Thyroid gland (tissue), 4 donors: ENCODE measurements around the gene ADPRS.

Experiments
- CTCF ChIP-seq, 6 experiments: fragments of 200-600 bp in 3 of 6; fragments of 450-650 bp in 3 of 6; sonication (generic) in 3 of 6; IDR thresholded peaks; one replicate each; pipeline ENCODE4 v1.5.1; 2016 to 2019; ENCODE audit warnings: antibody characterized with exemption in 6 of 6, mild to moderate bottlenecking in 2 of 6, inconsistent platforms in 1 of 6, moderate library complexity in 1 of 6
- POLR2A ChIP-seq, 2 donors: fragments of 450-650 bp; IDR thresholded peaks; one replicate each; pipeline ENCODE4 v1.6.1; 2017; ENCODE audit warnings: antibody characterized with exemption in 2 of 2, mild to moderate bottlenecking in 2 of 2, moderate library complexity in 1 of 2

GRCh38 chr1:36053978-36054377, 34.7 kb upstream of the ADPRS start:
- no peak for TF ChIP-seq CTCF (IDR thresholded peaks at IDR 0.05)
- TF ChIP-seq POLR2A (IDR thresholded peaks at IDR 0.05), result no peak
